NB4 (cell line): ENCODE measurements around the gene CLMP.
"Not testable (repeated sequence)": the region's sequence is repeated elsewhere in the genome, so short reads cannot be mapped to it uniquely, and the experiment has no call there.

Source experiments
- CTCF ChIP-seq: IDR thresholded peaks from one replicate; pipeline ENCODE4 v1.5.1; 2012; ENCODE audit warnings: low read depth, low read length
- POLR2A ChIP-seq: IDR thresholded peaks from 2 replicates; pipeline ENCODE4 v1.6.1; 2011; ENCODE audit warnings: mild to moderate bottlenecking; ENCODE audit not compliant: insufficient read length; ENCODE audit errors: extremely low read depth

GRCh38 chr11:123059041-123059920 is 135.8 kb downstream of the CLMP start:
- TF ChIP-seq CTCF, POLR2A: not testable (repeated sequence)
